ENCODE results near the gene CRHR2.
"Not testable (repeated sequence)": the region's sequence is repeated elsewhere in the genome, so short reads cannot be mapped to it uniquely, and the experiment has no call there.

The CRHR2 gene

GRCh38 chr7:30654296-30655090, 27.8 kb downstream of the CRHR2 start:
- DNase-seq (ENCODE audit: low read depth): no peak

DNA sequence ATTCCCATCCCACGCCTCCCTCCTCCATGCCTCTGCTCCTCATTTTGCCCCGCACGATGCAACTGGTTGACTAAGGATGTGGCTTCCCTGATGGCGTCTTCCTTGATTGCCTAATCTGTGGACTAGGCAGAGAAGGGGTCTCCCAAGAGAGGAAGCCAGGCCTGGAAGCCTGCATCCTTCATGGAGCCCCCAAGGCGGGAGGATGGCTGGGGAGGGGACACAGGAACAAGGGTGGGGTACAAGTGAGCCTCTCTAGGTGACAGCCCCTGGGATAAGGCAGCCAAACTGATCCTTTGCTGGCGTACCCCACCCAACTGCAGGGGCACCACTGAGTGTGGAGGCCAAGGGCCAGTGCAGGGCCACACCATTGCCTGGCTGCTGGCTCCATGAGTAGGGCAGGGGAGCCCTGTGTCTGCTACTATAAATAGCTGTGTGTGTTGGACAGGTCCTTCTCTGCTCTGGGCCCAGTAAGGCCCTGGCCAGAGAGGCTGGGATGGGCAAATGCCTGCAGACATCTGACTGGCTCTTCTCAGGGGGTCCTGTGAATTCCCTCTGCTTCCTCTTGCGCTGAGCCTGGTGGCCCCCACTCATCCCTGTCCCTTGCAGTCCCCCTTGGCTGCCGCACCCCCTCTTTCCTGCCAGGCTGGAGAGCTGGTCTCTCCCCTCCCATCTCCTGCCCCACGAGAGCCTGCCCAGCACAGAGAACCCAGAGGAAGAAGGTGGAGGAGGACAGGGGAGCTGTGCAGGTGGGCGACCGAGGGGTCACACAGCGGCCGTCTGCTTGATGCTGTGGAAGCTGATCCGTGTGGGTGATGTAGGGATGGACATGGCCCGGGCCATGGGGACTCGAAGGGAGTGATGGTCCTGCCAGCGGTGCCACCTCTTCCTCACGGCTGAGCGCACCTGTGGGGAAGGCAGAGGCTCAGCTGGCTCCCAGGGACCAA, 29.3 kb downstream of the CRHR2 start:
- DNase-seq (ENCODE audit: low read depth): no peak

GRCh38 chr7:30652132-30652531, 30.1 kb downstream of the CRHR2 start:
- no peak for DNase-seq (ENCODE audit: low read depth)

- no peak for DNase-seq (ENCODE audit: low read depth)
Measured at GRCh38 chr7:30650421-30650808, 31.8 kb downstream of the CRHR2 start.

- DNase-seq (ENCODE audit: low read depth): no peak
Measured at GRCh38 chr7:30649717-30650420, 32.4 kb downstream of the CRHR2 start.

DNA sequence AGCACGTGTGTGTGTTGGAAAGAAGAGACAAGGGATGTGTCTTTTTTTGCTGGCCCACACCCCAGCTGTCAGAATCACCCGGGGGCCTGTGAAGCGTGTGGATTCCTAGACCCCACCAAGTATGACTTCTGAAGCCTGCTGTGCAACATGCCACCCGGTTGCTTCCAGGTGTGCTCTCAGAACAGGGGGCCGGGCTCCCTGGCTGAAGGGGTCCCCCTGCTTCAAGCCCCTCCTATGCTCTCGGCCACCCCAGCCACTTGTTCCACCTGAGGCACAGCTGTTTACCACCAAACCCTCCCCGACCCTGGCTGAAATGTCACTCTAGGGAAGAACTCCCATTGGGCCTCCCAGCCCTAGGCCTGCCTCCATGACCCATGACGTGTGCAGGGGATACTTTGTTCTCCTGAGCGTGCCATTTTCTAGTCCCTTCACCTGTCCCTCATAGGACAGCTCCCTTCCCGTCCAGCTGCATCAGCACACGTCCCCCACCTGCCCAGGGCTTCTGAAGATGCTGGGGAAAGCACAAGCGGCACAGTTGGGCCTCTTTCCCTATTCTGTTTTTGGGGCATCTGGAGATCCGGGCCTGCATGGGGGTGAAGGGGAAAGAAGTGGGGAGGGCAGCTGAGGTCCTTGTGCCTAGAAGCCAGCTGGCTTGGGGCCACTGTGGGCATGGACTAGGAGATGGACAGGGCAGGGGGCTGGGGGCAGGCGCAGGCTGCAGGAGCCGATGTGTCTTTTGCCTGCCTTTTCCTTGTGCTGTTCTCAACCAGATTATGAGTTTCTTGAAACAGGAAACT, 33.3 kb downstream of the CRHR2 start:
- no peak for DNase-seq (ENCODE audit: low read depth)

DNA sequence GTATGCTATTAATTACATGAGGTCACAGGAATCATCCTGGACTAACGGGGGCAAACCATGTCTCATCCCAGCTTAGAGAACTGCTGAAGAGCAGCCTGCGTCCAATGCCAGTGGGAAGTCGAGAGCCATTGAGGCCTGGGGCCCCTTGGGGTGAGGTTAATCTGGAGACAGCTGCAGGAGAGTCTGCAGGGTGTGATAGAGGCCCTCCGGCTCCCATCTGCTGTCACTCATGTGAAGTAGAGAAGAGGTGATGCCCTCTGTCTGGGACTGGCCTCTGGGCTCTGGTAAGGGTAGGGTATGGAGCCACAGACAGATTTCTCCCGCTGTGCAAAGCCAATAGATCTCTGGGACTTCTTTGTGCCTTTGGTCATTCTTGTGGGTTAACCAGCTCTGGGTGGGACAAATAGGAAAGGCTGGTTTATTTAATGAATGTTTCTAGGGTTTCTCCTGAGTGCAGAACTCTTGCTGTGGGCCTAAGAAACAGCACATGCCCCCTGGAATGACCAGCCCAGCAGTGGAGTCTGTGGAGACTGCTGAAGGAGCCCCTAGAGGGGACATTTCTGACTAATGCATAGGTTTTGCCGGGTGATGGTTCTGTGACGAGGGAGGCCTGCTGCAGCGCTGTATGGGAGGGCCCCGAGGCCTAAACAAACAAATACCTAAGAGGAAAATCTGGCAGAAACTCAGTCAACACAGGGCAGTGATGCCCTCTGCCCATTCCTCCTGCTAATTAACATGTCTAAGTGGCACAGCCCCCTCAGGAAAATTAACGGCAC, 34.5 kb downstream of the CRHR2 start:
- no peak for DNase-seq (ENCODE audit: low read depth)

DNA sequence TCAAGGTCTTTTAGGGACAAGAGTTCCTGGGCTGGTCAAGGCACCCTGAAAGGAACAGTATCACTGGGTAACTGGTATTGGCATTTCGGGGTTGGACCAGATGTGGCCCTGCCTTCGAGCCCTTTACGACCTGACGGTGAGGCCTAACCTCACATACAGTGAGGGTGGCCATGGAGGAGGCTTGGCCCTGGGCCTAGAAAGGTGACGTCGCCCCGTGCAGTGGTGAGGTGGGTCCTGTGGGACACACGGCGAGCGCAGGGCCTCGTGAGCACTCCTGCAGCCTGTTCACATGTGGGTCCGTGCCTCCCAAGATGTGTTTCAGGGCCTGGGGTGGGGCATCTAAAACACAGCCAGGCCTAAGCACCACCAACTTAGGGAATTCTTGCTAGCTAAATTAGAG, 36.1 kb downstream of the CRHR2 start:
- no peak for DNase-seq (ENCODE audit: low read depth)

- DNase-seq (ENCODE audit: low read depth): no peak
Measured at GRCh38 chr7:30645661-30646060, 36.6 kb downstream of the CRHR2 start.

DNA sequence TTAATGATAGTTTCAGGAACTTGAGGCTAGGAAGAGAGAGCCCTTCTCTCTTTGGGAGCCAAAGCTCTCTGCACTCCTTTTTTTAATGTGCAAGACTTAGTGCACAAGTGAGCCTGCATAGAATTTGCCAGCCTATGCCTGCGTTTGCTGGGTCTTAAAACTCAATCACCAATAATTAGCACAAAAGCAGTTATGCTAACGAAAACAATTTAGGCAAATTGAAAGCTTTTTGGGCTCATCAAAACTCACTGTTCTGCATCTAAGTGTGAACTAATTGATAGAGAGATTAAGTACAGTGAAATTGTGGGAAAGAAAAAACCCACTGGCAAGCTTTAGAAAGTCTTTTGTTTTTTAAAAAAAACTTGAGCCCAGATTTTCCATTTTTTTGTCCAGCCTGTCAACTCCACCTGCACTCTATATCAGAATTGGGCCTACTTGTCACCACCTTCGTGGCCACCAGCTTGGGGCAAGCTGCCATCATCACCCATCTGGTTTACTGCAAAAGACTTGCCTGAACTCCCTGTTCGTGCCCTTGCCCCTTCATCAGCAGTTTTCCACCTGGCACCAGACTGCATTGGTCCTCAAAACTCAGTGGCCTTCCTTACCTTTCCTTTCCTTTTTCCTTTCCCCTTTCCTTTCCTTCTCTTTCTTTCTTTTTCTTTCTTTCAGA, 37.8 kb downstream of the CRHR2 start:
- no peak for DNase-seq (ENCODE audit: low read depth)

- no peak for DNase-seq (ENCODE audit: low read depth)
Measured at GRCh38 chr7:30642789-30643188, 39.5 kb downstream of the CRHR2 start.

GRCh38 chr7:30642322-30642721, 39.9 kb downstream of the CRHR2 start:
- not testable (repeated sequence) for DNase-seq (ENCODE audit: low read depth)

DNA sequence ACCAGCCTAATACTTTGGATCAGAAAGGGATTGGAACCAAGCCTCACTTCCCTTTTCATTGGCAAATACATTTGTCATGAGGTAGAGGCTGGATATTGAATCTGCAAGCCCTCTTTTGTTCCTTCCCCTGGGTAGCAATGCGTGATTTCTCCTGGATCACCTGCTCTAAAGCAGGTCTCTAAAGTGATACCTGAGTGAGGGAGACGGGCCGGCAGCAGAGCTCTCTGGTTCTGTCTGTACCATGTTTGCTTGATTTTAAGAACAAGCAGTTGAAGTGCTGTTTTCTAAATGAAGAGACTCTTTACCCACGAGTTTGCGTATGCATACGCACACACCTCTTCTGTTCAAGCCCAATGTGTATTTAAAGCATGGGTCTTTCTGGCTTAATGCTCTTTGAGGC, 46.5 kb downstream of the CRHR2 start:
- DNase-seq (ENCODE audit: low read depth): no peak

DNA sequence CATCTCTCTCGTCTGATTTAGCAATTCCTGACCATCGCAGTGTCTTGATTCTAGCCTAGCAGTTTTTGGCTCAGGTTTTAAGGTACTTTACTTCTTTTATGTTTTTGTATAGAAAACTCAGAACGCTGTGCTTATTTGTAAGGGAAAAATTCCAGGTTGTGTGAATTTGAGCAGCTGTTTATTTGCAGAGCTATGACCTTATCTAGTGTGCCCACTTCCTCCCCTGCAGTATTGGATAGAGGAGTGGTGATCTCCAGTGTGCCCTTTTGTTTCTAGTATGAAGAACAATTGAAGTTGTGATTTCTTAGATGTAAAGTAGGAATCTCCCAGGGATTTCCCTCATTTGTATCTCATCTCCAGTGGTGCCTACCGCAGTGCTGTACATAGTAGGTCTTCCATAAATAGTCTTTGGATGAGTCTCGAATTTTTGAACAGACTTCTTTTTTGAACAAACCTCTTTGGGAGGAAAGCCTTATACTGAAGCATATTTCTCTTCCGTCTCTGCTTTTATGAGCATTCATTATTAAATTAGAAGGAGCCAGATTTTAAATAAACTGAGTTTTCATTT, 47.5 kb downstream of the CRHR2 start:
- no peak for DNase-seq (ENCODE audit: low read depth)

GRCh38 chr7:30634193-30634626, 48.0 kb downstream of the CRHR2 start:
- DNase-seq (ENCODE audit: low read depth): no peak

DNA sequence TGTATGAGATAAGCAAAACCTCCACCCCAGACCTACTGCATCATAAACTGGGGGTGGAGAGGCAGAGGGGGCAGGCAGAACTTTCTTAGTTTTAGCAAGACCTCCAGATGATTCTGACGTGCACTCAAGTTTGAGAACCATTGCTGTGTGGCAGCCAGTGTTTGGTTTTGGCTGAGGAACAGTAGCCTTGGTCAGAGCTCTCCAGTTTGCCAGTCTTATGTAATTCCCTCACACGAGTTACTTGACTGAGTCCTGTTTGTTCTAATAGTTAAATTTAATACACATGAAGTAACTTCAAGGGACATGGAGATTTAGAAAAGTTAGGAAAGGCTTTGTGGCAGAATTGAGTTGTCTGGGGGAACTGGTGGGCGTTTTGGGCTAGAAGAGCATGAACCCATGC, 49.0 kb downstream of the CRHR2 start:
- DNase-seq (ENCODE audit: low read depth): no peak

GRCh38 chr7:30630986-30631385, 51.3 kb downstream of the CRHR2 start:
- no peak for DNase-seq (ENCODE audit: low read depth)

GRCh38 chr7:30627026-30627425, 55.2 kb downstream of the CRHR2 start:
- DNase-seq (ENCODE audit: low read depth): no peak

- DNase-seq (ENCODE audit: low read depth): no peak
Measured at GRCh38 chr7:30625283-30625682, 57.0 kb downstream of the CRHR2 start.

GRCh38 chr7:30618961-30619360, 63.3 kb downstream of the CRHR2 start:
- DNase-seq (ENCODE audit: low read depth): no peak

All from HS-27A (cell line).